Fibroblast of villous mesenchyme (primary cell): ENCODE measurements around the gene RLN3. TPM values are rescaled to one million over a fixed set of nuclear protein-coding genes. Genes with fewer than 3 reads are reported as not detected.

Source experiments
- DNase-seq: peaks from one replicate; pipeline ENCODE4 v3.0.0-alpha.2; 2010; ENCODE audit warnings: low read depth
- H3K4me3 ChIP-seq: 2 replicates; pipeline ENCODE4 v1.5.1; 2011; ENCODE audit warnings: low read depth, mild to moderate bottlenecking, low read length
- total RNA-seq: library from RNA; depleted of rRNA; stranded (reverse); fragments of >200 nt; gene quantifications from 2 replicates; pipeline ENCODE4 v1.2.3, GENCODE V29; 2012
- TF ChIP-seq, protein P1 (sequence below): IDR thresholded peaks from 2 replicates; pipeline ENCODE4 v1.5.1; 2012; ENCODE audit warnings: low read depth, mild to moderate bottlenecking, low read length; ENCODE audit not compliant: insufficient read depth

Gene RLN3, protein sequence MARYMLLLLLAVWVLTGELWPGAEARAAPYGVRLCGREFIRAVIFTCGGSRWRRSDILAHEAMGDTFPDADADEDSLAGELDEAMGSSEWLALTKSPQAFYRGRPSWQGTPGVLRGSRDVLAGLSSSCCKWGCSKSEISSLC
- total RNA-seq = not detected in 2 replicates

DNA sequence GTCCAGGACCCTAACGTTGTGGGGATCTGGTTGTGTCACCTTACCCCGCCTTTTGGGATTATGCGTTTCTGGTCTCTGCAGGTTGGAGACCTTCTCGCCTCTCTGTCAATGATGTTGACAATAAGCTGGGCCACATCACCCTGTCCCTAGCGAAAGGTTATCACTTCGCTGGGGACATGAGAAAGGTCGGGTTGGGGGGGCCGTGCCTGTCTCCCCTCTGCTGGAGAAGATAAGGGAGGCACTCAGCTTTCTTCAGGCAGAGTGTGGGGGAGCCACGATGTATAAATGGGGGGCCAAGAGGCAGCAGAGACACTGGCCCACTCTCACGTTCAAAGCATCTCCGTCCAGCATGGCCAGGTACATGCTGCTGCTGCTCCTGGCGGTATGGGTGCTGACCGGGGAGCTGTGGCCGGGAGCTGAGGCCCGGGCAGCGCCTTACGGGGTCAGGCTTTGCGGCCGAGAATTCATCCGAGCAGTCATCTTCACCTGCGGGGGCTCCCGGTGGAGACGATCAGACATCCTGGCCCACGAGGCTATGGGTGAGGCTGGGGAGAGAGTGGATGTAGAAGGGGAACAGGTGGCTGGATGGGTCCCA is at the start of gene RLN3:
Gene RLN3 (plus strand): TSS at position 293 of the 595 bp plus-strand sequence. CDS start 57 bp downstream, at position 350.
- TF ChIP-seq, protein P1, sequence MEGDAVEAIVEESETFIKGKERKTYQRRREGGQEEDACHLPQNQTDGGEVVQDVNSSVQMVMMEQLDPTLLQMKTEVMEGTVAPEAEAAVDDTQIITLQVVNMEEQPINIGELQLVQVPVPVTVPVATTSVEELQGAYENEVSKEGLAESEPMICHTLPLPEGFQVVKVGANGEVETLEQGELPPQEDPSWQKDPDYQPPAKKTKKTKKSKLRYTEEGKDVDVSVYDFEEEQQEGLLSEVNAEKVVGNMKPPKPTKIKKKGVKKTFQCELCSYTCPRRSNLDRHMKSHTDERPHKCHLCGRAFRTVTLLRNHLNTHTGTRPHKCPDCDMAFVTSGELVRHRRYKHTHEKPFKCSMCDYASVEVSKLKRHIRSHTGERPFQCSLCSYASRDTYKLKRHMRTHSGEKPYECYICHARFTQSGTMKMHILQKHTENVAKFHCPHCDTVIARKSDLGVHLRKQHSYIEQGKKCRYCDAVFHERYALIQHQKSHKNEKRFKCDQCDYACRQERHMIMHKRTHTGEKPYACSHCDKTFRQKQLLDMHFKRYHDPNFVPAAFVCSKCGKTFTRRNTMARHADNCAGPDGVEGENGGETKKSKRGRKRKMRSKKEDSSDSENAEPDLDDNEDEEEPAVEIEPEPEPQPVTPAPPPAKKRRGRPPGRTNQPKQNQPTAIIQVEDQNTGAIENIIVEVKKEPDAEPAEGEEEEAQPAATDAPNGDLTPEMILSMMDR = no peak
- H3K4me3 ChIP-seq = no peak within 1 kb of the TSS
- DNase-seq = no peak

DNA sequence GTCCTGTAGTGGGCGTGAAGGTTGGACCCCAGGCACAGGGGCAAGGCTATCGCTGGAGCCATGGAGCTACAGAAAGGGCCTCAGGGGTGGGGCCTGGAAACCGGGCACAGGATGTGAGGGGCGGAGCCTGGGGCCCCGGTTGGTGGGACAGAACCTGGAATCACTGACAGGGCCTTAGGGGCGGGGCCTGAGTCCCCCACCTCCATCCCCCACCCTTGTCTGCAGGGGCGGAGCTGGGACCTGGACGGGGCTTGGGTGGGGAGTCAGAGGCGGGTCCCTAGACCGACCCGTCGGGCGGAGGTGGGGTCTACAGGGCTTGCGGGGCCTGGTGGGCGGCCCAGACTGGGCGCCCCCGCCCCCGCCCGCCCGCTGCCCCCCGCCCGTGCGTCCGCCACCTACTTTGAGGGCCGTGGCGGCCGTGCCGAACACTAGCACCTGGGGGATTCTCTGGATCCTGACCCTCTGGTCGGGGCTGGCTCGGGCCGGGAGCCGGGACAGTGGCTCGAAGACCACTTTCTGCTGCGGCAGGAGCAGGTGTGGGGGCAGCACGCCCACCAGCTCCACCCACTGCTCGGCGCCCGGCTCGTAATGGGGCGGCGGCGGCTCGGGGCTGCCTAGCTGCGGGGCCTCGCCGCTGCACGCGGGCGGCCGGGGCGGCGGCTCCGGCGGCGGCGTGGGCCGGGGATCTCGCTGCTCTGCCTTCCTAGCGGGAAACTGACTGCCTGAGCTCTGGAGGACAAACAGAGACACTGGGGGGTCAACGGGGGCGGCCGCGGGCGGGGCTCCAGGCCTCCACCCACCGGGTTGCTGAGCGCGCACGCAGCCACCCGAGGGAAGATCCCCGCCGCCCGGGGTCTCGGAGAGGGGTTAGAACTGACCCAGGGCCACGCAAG is 49.4 kb upstream of the RLN3 start:
- TF ChIP-seq, protein P1 = no peak
- DNase-seq = peak; percentile 53
- peak overlapping the region; percentile 43 for H3K4me3 ChIP-seq

DNA sequence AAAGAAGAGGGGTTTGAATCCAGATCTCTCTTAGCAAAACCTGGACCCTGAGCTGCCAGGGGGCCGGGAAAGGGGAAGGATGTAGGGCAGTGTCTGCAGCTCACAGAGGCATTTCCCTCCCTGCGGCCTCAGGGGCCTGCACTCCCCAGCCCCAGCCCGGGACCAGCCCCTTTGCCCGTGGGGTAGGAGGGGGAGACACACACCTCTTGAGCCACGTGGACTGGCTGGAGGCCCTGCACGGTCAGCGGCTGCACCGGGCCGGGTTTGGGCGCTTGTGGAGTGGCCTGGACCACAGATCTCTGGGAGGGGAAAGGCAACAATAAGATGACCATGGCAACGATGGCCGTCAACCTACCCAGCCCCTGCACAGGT is 48.7 kb upstream of the RLN3 start:
- DNase-seq = no peak
- H3K4me3 ChIP-seq = peak overlapping the region; percentile 40
- TF ChIP-seq, protein P1 = no peak

DNA sequence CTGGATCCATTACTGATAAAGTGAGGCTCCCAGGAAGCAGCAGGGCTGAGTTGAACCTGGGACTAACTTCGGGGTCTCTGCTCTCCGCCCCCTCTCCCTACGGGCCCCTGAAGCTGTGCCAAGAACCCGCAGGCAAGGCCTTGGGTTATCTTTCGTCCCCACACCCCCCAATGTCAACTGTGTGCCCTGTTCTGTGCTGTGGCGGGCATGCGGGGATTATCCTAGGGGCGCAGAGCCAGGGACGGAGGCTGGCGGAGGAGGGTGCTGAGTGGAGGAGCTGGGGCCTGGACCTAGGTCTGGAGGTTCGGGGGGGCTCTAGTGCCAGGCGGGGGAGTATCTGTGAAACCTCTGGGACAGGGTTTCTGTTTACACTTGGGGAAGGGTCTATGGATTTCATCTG is 48.3 kb upstream of the RLN3 start:
- TF ChIP-seq, protein P1 = no peak
- no peak for DNase-seq
- no peak overlapping the region for H3K4me3 ChIP-seq

DNA sequence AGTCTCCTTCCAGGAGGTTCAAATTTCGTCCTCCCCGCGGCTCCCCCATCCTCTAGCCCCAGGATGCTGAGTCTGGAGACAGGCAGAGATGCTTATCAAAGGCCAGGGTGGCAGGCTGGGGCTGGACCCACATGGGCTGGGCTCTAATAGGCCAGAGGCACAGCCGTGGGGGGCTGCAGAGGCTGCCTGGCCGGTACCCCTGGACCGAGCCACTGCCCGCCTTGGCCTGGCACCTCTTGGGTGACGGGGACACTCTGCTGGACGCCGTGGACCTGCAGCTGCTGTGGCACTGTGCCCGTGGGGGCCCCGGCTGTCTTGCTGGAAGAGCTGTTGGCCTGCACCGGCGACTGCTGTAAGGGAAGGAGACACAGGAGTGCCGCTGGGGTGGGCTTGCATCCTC is 47.6 kb upstream of the RLN3 start:
- H3K4me3 ChIP-seq = no peak overlapping the region
- TF ChIP-seq, protein P1 = no peak
- DNase-seq = no peak

DNA sequence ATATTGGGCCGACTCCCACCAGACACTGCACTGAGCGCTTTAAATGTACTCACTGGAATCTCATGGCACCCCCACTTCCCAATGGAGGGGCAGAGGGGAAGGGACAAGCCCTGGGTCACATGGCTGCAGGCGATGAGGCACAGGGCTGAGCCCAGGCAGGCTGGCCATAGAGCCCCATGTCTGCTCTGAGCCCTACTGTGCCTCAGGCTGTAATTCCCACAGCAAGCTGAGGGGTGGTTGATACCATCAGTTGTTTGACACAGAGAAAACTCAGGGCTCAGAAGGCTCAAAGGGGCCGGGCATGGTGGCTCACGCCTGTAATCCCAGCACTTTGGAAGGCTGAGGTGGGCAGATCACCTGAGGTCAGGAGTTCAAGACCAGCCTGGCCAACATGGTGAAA is 46.9 kb upstream of the RLN3 start:
- TF ChIP-seq, protein P1 = no peak
- no peak for DNase-seq

More for the DNA sequence above, 46.9 kb upstream of the RLN3 start:
- no peak overlapping the region for H3K4me3 ChIP-seq
